Measurements from ENCODE around the gene ARID1B. TPM values are rescaled to one million over a fixed set of nuclear protein-coding genes. Genes with fewer than 3 reads are reported as not detected.

ARID1B gene
- total RNA-seq, 1 experiment from 2014 or later: 60.3 TPM

- TF ChIP-seq, protein P1, sequence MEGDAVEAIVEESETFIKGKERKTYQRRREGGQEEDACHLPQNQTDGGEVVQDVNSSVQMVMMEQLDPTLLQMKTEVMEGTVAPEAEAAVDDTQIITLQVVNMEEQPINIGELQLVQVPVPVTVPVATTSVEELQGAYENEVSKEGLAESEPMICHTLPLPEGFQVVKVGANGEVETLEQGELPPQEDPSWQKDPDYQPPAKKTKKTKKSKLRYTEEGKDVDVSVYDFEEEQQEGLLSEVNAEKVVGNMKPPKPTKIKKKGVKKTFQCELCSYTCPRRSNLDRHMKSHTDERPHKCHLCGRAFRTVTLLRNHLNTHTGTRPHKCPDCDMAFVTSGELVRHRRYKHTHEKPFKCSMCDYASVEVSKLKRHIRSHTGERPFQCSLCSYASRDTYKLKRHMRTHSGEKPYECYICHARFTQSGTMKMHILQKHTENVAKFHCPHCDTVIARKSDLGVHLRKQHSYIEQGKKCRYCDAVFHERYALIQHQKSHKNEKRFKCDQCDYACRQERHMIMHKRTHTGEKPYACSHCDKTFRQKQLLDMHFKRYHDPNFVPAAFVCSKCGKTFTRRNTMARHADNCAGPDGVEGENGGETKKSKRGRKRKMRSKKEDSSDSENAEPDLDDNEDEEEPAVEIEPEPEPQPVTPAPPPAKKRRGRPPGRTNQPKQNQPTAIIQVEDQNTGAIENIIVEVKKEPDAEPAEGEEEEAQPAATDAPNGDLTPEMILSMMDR (IDR thresholded peaks at IDR 0.05): no peak
These were observed 80.4 kb downstream of the ARID1B start (continued) for GRCh38 chr6:156857573-156857972.

GRCh38 chr6:156859686-156860085, 82.5 kb downstream of the ARID1B start:
- TF ChIP-seq KAT7 (CRISPR knock-in tag; IDR thresholded peaks at IDR 0.05; ENCODE audit: borderline replicate concordance): no peak
- TF ChIP-seq AFF4 (CRISPR knock-in tag; IDR thresholded peaks at IDR 0.05; ENCODE audit: borderline replicate concordance): no peak
- no peak for TF ChIP-seq ZNF121 (CRISPR knock-in tag; IDR thresholded peaks at IDR 0.05)
- TF ChIP-seq JUN (CRISPR knock-in tag; IDR thresholded peaks at IDR 0.05): no peak
- no peak for TF ChIP-seq RORB (CRISPR knock-in tag; IDR thresholded peaks at IDR 0.05)
- TF ChIP-seq, protein P2, sequence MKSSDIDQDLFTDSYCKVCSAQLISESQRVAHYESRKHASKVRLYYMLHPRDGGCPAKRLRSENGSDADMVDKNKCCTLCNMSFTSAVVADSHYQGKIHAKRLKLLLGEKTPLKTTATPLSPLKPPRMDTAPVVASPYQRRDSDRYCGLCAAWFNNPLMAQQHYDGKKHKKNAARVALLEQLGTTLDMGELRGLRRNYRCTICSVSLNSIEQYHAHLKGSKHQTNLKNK (CRISPR knock-in tag; IDR thresholded peaks at IDR 0.05): no peak
- no peak for TF ChIP-seq GABPB1 (CRISPR knock-in tag; IDR thresholded peaks at IDR 0.05)
- TF ChIP-seq, protein P3, sequence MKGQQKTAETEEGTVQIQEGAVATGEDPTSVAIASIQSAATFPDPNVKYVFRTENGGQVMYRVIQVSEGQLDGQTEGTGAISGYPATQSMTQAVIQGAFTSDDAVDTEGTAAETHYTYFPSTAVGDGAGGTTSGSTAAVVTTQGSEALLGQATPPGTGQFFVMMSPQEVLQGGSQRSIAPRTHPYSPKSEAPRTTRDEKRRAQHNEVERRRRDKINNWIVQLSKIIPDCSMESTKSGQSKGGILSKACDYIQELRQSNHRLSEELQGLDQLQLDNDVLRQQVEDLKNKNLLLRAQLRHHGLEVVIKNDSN (CRISPR knock-in tag; IDR thresholded peaks at IDR 0.05): no peak
- no peak for TF ChIP-seq OVOL2 (CRISPR knock-in tag; IDR thresholded peaks at IDR 0.05; ENCODE audit: borderline replicate concordance)
- TF ChIP-seq E2F4 (CRISPR knock-in tag; IDR thresholded peaks at IDR 0.05; ENCODE audit: borderline replicate concordance, low read depth): no peak
- TF ChIP-seq FOXP4 (CRISPR knock-in tag; IDR thresholded peaks at IDR 0.05): no peak
- no peak for TF ChIP-seq TP53 (CRISPR knock-in tag; IDR thresholded peaks at IDR 0.05)
- CTCF ChIA-PET: no interaction called here
- POLR2A ChIA-PET: no interaction called here

GRCh38 chr6:156862711-156863110, 85.5 kb downstream of the ARID1B start:
- DNase-seq (ENCODE audit: low spot score): no peak
- ChIA-PET CTCF (no interaction called here), POLR2A (no interaction called here)
- Mint-ChIP-seq H3K4me3 (no peak overlapping the region), H3K27me3 (ENCODE audit: low read depth) (no peaks in the 10 kb centered on the region), H3K9me3 (no peaks in the 10 kb centered on the region), H3K4me1 (peaks cover 66% of the 10 kb centered on the region), H3K36me3 (no peaks in the 10 kb centered on the region), H3K27ac (peak overlapping the region; percentile 61)
- ATAC-seq: no peak
- TF ChIP-seq ZNF219 (CRISPR knock-in tag; IDR thresholded peaks at IDR 0.05; ENCODE audit: borderline replicate concordance): no peak

More at GRCh38 chr6:156859686-156860085, 82.5 kb downstream of the ARID1B start:
- H3K4me1 Mint-ChIP-seq: peaks cover 62% of the 10 kb centered on the region
- H3K27me3 Mint-ChIP-seq (ENCODE audit: low read depth): no peaks in the 10 kb centered on the region
- H3K9me3 Mint-ChIP-seq: no peaks in the 10 kb centered on the region
- ATAC-seq (no peak), DNase-seq (ENCODE audit: low spot score) (no peak)
- no peak overlapping the region for H3K27ac Mint-ChIP-seq
- no peak overlapping the region for H3K4me3 Mint-ChIP-seq
- H3K36me3 Mint-ChIP-seq: no peaks in the 10 kb centered on the region
